H54 (cell line): ENCODE results near the gene TMEM201.

Experiments used
- DNase-seq: peaks from one replicate; pipeline ENCODE4 v3.0.0; 2011; ENCODE audit warnings: low spot score, mixed read lengths; ENCODE audit not compliant: insufficient read length
- FAIRE-seq: peaks from 3 replicates; lab custom pipeline; 2011; peaks lifted over from hg19 to GRCh38; lab: Jason Lieb, UNC
- POLR2A ChIP-seq: IDR thresholded peaks from 2 replicates; pipeline ENCODE4 v1.6.1; 2011; ENCODE audit warnings: low read depth, mild to moderate bottlenecking, low read length

TMEM201 gene, protein sequence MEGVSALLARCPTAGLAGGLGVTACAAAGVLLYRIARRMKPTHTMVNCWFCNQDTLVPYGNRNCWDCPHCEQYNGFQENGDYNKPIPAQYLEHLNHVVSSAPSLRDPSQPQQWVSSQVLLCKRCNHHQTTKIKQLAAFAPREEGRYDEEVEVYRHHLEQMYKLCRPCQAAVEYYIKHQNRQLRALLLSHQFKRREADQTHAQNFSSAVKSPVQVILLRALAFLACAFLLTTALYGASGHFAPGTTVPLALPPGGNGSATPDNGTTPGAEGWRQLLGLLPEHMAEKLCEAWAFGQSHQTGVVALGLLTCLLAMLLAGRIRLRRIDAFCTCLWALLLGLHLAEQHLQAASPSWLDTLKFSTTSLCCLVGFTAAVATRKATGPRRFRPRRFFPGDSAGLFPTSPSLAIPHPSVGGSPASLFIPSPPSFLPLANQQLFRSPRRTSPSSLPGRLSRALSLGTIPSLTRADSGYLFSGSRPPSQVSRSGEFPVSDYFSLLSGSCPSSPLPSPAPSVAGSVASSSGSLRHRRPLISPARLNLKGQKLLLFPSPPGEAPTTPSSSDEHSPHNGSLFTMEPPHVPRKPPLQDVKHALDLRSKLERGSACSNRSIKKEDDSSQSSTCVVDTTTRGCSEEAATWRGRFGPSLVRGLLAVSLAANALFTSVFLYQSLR

DNA sequence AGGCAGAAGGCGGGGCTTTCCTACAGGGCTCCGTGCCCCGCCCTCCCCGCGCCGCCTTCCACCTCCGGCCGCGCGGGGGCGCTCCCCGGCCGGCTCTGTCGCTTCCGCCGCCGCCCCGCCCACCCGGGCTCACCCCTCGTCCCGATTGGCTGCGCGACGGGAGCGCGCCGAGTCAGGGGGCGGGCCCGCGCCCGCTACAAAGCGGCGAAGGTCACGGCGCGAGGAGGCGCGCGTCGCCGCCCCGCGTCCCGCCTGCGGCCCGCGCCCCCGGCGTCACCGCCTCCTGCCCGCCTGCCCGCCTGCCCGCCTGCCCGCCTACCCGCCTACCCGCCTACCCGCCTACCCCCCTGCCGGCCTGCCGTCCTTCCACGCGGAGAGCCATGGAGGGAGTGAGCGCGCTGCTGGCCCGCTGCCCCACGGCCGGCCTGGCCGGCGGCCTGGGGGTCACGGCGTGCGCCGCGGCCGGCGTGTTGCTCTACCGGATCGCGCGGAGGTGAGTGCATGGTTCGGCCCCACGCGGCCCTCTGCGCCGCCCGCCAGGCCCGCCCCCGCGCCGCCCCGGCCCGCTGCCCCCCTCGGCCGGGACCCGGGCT is at the start of gene TMEM201:
TMEM201 (plus strand) TSS at position 361 of the 593 bp plus-strand sequence; CDS start at position 381, 20 bp downstream.
- FAIRE-seq (no peak), DNase-seq (peak; percentile 90)
- peak; percentile 26; the same call in 1 of the 2 replicates for TF ChIP-seq POLR2A

DNA sequence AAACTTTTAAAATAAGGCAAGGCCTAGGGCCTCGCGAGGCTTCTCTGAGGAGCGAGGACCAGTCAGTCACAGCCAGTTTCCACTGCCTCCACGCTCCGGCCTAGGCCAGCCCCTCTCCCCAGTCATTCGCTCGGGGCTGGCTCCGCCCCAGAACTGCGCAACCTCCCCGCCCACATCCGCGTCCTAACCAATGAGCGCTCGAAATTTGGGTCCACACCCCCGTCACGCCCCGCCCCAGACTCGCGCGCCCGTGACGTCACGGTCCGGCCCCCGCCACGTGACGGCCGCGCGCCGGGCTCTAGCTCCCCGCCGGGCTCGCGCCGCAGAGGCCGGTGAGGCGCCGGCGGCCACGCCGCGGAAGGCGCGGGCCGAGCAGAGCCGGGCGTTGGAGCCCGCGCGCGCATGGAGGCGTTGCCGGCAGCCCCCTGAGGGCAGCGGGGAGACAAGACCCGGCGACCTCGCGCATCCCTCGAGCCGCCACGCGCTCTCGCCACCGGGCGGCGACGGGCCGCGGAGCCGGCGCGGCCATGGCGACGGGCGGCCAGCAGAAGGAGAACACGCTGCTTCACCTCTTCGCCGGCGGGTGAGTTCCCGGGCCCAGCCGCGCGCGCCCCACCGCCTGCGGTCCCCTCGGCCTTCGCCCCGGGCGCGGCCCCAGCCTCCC is 49.4 kb upstream of the TMEM201 start, which contains the start of gene SLC25A33:
SLC25A33 (plus strand) TSS at position 301 of the 664 bp plus-strand sequence; CDS start at position 528, 227 bp downstream.
- FAIRE-seq: peak; percentile 84
- peak; percentile 84 for TF ChIP-seq POLR2A

DNA sequence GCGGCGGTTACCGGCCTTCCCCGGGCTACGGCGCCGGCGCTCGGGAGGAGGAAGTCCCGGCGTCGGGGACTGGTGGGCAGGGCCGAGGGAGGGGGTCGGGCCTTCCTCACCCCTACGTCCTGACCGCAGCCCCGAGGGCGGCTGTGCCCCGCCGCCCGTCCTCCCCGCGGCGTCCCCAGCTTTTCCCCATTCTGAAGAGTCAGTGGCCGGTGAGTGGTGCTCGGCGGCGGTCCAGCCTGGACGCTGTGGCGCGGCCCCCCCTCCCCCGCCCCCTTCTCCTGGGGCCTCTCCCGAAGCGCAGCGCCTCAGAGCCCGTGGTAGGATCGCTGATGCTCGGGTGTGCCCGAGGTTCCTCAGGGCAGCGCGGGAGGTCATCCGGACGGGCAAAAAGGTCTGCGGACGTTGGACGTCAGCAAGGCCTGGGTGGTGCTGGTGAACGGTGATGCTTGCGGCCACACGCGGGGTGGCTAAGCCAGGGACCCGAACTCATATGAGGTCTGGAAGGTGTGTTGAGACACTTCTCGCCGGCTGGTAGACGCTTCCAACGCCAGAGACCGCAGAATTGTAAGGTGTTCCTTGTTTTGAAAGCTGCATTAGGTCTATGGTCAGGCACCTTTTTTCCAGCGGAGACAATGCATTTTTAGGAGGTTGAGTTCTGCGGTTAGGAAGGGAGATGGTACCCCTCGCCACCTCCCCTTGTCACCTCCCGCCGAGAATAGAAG is 48.7 kb upstream of the TMEM201 start:
- FAIRE-seq (no peak), DNase-seq (peak; percentile 58)
- no peak for TF ChIP-seq POLR2A

More for the DNA sequence above, 49.4 kb upstream of the TMEM201 start, which contains the start of gene SLC25A33:
- peak; percentile 91 for DNase-seq

- DNase-seq (no peak), FAIRE-seq (no peak)
- no peak for TF ChIP-seq POLR2A
Observed at GRCh38 chr1:9542430-9542829, 46.3 kb upstream of the TMEM201 start.

GRCh38 chr1:9544926-9545325 is 43.8 kb upstream of the TMEM201 start:
- no peak for TF ChIP-seq POLR2A
- DNase-seq (no peak), FAIRE-seq (no peak)

DNA sequence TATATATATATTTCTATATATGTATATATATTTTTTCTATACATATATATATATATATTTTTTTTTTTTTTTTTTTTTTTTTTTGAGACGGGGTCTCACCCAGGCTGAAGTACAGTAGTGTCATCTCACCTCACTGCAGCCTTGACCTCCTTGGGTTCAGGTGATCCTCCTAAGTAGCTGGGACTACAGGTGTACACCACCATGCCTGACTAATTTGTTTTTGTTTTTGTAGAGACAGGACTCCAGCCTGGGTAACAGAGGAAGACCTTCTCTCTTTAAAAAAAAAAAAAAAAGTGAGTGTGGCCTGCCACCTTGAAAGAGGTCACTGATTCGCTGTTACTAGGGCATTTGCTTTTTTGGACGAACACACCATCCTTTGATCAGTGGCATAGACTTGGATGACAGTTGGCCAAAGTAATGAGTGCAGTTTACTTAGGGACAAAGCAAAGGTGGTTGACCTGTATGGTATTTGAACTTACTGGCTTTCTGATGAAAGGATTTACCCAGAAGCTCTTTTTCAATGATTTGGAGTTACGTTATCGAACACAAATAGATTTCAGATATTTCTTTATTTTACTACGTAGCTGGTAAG is 38.7 kb upstream of the TMEM201 start:
- FAIRE-seq (no peak), DNase-seq (no peak)
- no peak for TF ChIP-seq POLR2A

GRCh38 chr1:9551984-9552383 is 36.7 kb upstream of the TMEM201 start:
- TF ChIP-seq POLR2A: no peak

GRCh38 chr1:9553736-9554144 is 35.0 kb upstream of the TMEM201 start:
- TF ChIP-seq POLR2A: no peak
- FAIRE-seq (no peak), DNase-seq (no peak)

More at GRCh38 chr1:9551984-9552383, 36.7 kb upstream of the TMEM201 start:
- FAIRE-seq: no peak
- DNase-seq: no peak

GRCh38 chr1:9555942-9556341 is 32.8 kb upstream of the TMEM201 start:
- TF ChIP-seq POLR2A: no peak
- DNase-seq (no peak), FAIRE-seq (no peak)

DNA sequence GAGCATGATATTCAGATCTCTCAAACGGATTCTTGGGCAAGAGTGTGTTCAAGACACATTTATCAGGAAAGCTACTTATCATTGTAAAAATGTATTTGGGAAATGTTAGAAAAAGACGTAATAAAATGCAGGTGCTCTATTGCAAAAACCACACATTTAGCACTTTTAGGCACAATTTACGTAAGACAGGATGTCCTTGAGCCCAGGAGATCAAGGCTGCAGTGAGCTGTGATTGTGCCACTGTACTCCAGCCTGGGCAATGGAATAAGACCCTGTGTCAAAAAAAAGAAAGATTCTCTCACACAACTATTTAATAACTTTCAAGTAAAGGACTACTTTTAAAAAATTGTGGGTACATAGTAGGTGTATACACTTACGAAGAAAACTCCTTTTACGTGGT is 31.1 kb upstream of the TMEM201 start:
- DNase-seq: no peak
- no peak for FAIRE-seq
- no peak for TF ChIP-seq POLR2A

GRCh38 chr1:9558271-9558945 is 30.3 kb upstream of the TMEM201 start:
- TF ChIP-seq POLR2A: no peak
- FAIRE-seq (no peak), DNase-seq (no peak)

DNA sequence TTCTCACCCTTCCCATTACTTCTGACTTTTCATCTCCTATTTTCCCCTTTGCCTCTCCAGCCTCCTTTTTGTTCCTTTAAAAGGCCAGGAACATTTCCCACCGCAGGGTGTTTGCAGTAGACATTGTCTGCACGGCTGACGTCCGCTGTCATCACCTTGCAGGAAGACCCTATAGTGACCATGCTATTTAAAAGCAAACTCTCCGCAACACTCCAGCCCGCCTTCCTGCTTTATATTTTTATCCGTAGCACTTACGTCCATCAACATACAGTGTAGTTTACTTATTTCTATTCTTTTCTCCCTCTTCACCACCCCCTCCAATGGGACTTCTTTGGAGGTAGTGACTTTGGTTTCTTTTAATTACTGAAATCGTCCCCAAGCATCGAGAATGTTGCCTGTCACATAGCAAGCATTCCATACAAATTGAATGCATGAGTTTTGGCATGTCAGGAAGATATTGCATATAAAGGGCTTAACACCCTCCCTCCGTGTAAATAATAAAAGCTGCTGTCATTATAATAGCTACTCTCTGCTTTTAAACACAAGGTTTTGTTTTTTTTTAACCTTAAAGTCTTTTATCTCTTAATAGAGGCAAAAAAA is 29.7 kb upstream of the TMEM201 start:
- no peak for TF ChIP-seq POLR2A
- FAIRE-seq: no peak
- DNase-seq: no peak
